Sigmoid colon (tissue), 7 donors: ENCODE measurements around the gene PIP5K1C. TPM values are rescaled to one million over a fixed set of nuclear protein-coding genes. Genes with fewer than 3 reads are reported as not detected.
A peak's percentile ranks its signal among the peaks of the same experiment; 100 is the strongest.

ENCODE experiments used
- DNase-seq: peaks from one replicate; pipeline ENCODE4 v3.0.0-alpha.2; 2019
- H3K27ac ChIP-seq, 4 donors: fragments of 200-600 bp; sonication (generic); one replicate each; pipeline ENCODE4 v1.5.1; 2016 to 2019; ENCODE audit warnings: mild to moderate bottlenecking in 1 of 4
- H3K27me3 ChIP-seq, 3 donors: fragments of 200-600 bp; sonication (generic); one replicate each; pipeline ENCODE4 v1.5.1; 2019; ENCODE audit warnings: mild to moderate bottlenecking in 1 of 3
- H3K36me3 ChIP-seq, 4 donors: fragments of 200-600 bp; sonication (generic); one replicate each; pipeline ENCODE4 v1.5.1; 2016 to 2019
- H3K4me1 ChIP-seq, 4 donors: fragments of 200-600 bp; sonication (generic); one replicate each; pipeline ENCODE4 v1.5.1; 2017 to 2019
- H3K4me3 ChIP-seq, 4 donors: fragments of 200-600 bp; sonication (generic); one replicate each; pipeline ENCODE4 v1.5.1; 2017 to 2019; ENCODE audit warnings: mild to moderate bottlenecking in 2 of 4, moderate library complexity in 1 of 4
- H3K9me3 ChIP-seq, 4 donors: fragments of 200-600 bp in 3 of 4; sonication (generic) in 3 of 4; one replicate each; pipeline versions ENCODE4 v1.5.1 to v1.6.1; 2013 to 2019
- EP300 ChIP-seq, 4 donors: sonication (generic); formaldehyde crosslinking; IDR thresholded peaks; one replicate each; pipeline ENCODE4 v1.6.1; 2017; ENCODE audit warnings: antibody characterized with exemption in 4 of 4
- POLR2A ChIP-seq, 2 donors: fragments of 450-650 bp; IDR thresholded peaks; one replicate each; pipeline ENCODE4 v1.6.1; 2016; ENCODE audit warnings: antibody characterized with exemption in 2 of 2, mild to moderate bottlenecking in 2 of 2, moderate library complexity in 2 of 2
- POLR2AphosphoS5 ChIP-seq, 4 donors: sonication (generic); formaldehyde crosslinking; IDR thresholded peaks; one replicate each; pipeline ENCODE4 v1.6.1; 2017; ENCODE audit warnings: antibody characterized with exemption in 4 of 4
- WGBS, 2 donors: extraction: QIAGEN DNeasy Blood & Tissue Kit; methylation state at CpG; one replicate each; pipeline ENCODE4 v1.1.7; 2013; 5-methylcytosine and 5-hydroxymethylcytosine counted together
- intact Hi-C: fragments of 100-400 bp; cut with DNase I; formaldehyde crosslinking; loops from one replicate; pipeline ENCODE4 v1.15.1; 2023
- polyA plus RNA-seq, 3 donors: library from polyadenylated mRNA; stranded (reverse); fragments of 200-250 nt; gene quantifications; one replicate each; pipeline ENCODE4 v1.2.3, GENCODE V29; 2013
- total RNA-seq, 4 donors: library from RNA; depleted of rRNA; stranded (reverse); fragments of >200 nt; gene quantifications; one replicate each; pipeline ENCODE4 v1.1.0, GENCODE V29; 2016
- TF ChIP-seq, protein P1 (sequence below), 4 experiments: fragments of 450-650 bp in 3 of 4; fragments of 200-600 bp in 1 of 4; IDR thresholded peaks; one replicate each; pipeline ENCODE4 v1.5.1; 2016 to 2019; ENCODE audit warnings: antibody characterized with exemption in 4 of 4, mild to moderate bottlenecking in 3 of 4, moderate library complexity in 2 of 4
- donor health status: healthy with polysubstance abuse.
- donor health status: Bipolar disorder and iron deficiency.
- donor health status: healthy.

PIP5K1C gene
- total and polyA plus RNA-seq, 7 donors: 7.8 to 68.7 (median 27.8) TPM

DNA sequence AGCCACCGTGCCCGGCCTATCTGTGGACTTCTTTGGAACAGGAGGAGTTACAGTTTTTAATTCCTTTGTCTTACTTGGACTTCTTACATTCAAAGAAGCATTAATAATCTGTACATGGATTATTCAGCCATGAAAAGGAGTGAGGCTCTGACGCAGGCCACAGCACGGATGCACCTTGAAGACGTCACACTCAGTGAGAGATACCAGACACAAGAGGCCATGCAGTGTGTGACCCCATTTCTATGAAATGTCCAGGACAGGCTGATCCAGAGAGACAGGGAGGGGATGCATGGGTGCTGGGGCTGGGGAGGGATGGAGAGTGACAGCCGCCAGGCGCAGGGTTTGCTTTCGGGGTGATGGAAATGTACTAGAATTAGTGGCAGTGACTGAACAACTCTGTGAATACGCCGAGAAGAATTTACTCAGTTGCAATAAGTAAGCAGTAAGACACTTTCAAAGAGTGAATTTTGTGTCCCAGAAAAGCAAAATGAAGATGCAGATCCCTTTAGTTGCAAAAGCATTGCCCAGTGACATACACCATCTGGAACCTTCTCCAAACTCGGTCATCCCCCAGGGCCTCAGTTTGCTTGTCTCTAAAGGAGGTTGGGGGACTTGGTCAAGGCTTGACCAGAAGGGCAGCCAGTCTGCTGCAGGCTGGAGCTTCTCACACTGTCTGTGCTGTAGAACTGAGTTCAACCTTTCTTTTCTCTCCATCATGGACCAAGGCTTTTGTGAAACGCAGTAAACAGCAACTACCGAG, 25.3 kb downstream of the PIP5K1C start:
- no peak for DNase-seq

DNA sequence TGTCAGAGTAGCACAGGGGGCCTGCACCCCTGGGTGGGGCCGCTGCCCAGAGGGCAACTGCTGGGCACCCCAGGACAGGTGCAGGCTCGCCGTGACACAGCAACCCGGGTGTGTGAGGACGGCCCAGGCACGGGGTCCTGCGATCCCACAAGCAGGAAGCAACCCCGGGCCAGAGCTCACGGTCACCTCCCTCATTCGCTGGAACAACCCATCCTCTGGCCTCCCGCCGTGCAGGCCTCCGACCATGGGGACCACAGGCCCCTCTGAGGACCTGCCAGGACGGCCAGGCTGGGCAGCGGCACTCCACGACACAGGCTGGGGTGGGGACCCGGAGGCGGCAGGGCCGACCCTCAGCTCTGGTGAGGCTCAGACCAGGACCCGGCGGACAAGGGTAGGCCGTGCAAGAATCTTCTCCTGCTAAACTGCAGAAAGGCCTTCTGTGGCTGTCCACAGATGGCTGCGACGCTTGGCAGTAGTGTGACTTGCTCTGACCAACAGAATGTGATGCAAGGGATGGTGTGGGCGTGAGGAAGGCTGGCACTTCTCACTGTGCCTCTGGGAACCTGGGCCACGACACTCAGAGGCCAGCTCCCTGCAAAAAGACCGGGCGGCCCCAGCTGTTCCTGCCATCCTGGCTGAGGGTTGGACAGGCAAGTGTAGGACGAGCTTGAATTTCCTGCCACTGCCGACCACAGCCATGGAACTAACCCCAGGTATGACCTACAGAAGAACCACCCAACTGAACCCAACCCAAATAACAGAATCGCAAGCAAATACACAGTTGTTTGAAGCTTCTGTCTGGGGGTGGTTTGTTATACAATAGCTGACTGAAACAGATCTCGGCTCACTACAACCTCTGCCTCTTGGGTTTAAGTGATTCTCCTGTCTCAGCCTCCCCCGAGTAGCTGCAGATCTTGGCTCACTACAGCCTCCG, 26.5 kb downstream of the PIP5K1C start:
- Histone ChIP-seq H3K27me3 (no peaks in the 10 kb centered on the region), H3K27ac (peak overlapping the region; percentile 99 to 100 (median 100)), H3K4me1 (peaks cover 0 to 71% (median 66%) of the 10 kb centered on the region in 4 donors), H3K36me3 (peaks cover 0 to 6% (median 0%) of the 10 kb centered on the region in 4 donors), H3K9me3 (no peaks in the 10 kb centered on the region), H3K4me3 (no peak overlapping the region)
- DNase-seq: no peak
- 95% methylated on average over 34 of the region's 34 CpGs for WGBS, 2 donors
- TF ChIP-seq EP300 (IDR thresholded peaks at IDR 0.05) (no peak), POLR2A (IDR thresholded peaks at IDR 0.05) (no peak), POLR2AphosphoS5 (IDR thresholded peaks at IDR 0.05) (peak in 1 of 4 donors; percentile 23)
- TF ChIP-seq, protein P1, sequence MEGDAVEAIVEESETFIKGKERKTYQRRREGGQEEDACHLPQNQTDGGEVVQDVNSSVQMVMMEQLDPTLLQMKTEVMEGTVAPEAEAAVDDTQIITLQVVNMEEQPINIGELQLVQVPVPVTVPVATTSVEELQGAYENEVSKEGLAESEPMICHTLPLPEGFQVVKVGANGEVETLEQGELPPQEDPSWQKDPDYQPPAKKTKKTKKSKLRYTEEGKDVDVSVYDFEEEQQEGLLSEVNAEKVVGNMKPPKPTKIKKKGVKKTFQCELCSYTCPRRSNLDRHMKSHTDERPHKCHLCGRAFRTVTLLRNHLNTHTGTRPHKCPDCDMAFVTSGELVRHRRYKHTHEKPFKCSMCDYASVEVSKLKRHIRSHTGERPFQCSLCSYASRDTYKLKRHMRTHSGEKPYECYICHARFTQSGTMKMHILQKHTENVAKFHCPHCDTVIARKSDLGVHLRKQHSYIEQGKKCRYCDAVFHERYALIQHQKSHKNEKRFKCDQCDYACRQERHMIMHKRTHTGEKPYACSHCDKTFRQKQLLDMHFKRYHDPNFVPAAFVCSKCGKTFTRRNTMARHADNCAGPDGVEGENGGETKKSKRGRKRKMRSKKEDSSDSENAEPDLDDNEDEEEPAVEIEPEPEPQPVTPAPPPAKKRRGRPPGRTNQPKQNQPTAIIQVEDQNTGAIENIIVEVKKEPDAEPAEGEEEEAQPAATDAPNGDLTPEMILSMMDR (IDR thresholded peaks at IDR 0.05): no peak
- intact Hi-C loops: no loop called here

More for the DNA sequence above, 25.3 kb downstream of the PIP5K1C start:
- Histone ChIP-seq H3K4me3 (no peak overlapping the region), H3K9me3 (no peaks in the 10 kb centered on the region), H3K27ac (peak overlapping the region; percentile 99 to 100 (median 100)), H3K27me3 (no peaks in the 10 kb centered on the region), H3K4me1 (peaks cover 0 to 59% (median 55%) of the 10 kb centered on the region in 4 donors), H3K36me3 (peaks cover 0 to 13% (median 5%) of the 10 kb centered on the region in 4 donors)
- WGBS, 2 donors: 87 to 96% methylated on average over 13 of the region's 13 CpGs
- intact Hi-C loops: no loop called here
- TF ChIP-seq EP300 (IDR thresholded peaks at IDR 0.05): peak in 3 of 4 donors; percentile 47 to 81 (median 66)
- no peak for TF ChIP-seq POLR2A (IDR thresholded peaks at IDR 0.05)
- TF ChIP-seq POLR2AphosphoS5 (IDR thresholded peaks at IDR 0.05): peak in 3 of 4 donors; percentile 53 to 71 (median 65)

DNA sequence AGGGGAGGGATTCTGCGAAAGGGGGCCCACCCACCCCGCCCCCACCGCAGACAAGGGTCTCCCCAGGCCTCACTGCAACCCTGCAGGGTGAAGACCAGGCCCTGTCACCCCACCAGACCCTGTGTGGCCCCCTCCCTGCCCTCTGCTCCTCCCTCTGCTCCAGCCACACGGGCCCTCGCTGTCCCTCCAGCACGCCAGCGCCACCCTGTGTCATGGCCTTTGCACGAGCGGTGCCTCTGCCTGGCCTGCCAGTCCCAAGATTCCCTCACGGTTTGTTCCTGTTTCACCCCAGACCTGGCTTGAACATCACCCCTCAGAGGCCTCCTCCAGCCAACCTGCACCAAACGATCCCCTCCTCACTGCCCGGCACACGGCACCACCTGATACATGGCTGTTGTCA, 27.3 kb downstream of the PIP5K1C start:
- intact Hi-C loops: no loop called here
- WGBS, 2 donors: 89 to 91% methylated on average over 13 of the region's 13 CpGs
- peak overlapping the region; percentile 99 to 100 (median 100) for H3K27ac ChIP-seq
- H3K36me3 ChIP-seq: peaks cover 0 to 6% (median 0%) of the 10 kb centered on the region in 4 donors
- H3K27me3 ChIP-seq: no peaks in the 10 kb centered on the region
- peaks cover 0 to 79% (median 74%) of the 10 kb centered on the region in 4 donors for H3K4me1 ChIP-seq
- TF ChIP-seq POLR2AphosphoS5 (IDR thresholded peaks at IDR 0.05) (no peak), POLR2A (IDR thresholded peaks at IDR 0.05) (no peak), EP300 (IDR thresholded peaks at IDR 0.05) (no peak)
- TF ChIP-seq, protein P1 (IDR thresholded peaks at IDR 0.05): no peak
- H3K9me3 ChIP-seq: no peaks in the 10 kb centered on the region
- no peak for DNase-seq
- no peak overlapping the region for H3K4me3 ChIP-seq

DNA sequence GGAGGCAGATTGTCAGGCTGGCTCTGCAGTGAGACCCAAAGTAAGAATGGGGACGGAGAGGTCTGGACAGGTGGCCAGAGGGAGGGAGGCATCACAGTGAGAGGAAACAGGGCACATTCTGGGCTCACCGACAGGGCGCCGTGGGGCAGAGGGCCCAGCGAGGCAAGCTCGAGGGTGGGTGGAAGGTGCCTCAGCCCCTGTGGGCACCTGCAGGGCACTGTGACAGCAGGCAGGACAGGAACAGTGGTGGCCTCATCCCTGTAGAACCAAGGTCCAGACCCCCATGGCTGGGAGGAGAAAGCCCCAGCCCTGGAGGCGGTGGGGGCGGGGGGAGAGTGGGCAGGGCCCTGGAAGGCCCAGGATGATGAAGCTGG, 27.7 kb downstream of the PIP5K1C start:
- TF ChIP-seq, protein P1 (IDR thresholded peaks at IDR 0.05): peak in 1 of 4 experiments; percentile 12
- no peak for TF ChIP-seq POLR2A (IDR thresholded peaks at IDR 0.05)
- no peak overlapping the region for H3K4me3 ChIP-seq
- peaks cover 0 to 6% (median 0%) of the 10 kb centered on the region in 4 donors for H3K36me3 ChIP-seq
- no peaks in the 10 kb centered on the region for H3K9me3 ChIP-seq
- intact Hi-C loops: no loop called here
- no peak for DNase-seq
- peak overlapping the region; percentile 99 to 100 (median 100) for H3K27ac ChIP-seq
- peaks cover 0 to 83% (median 79%) of the 10 kb centered on the region in 4 donors for H3K4me1 ChIP-seq
- no peaks in the 10 kb centered on the region for H3K27me3 ChIP-seq
- WGBS, 2 donors: 93 to 95% methylated on average over 8 of the region's 8 CpGs
